Mesenchymal stem cell (in vitro differentiated cells and primary cell): ENCODE results near the gene CEND1.

Experiments used
- DNase-seq: peaks from one replicate; pipeline ENCODE4 v3.0.0-alpha.2; 2013
- H2AFZ ChIP-seq: one replicate; pipeline ENCODE4 v1.6.1; 2013; ENCODE audit warnings: low read depth, mild to moderate bottlenecking, control low read depth, inconsistent platforms, low read length, moderate library complexity
- H2AK5ac ChIP-seq: 2 replicates; pipeline ENCODE4 v1.6.1; 2013; ENCODE audit warnings: low read length, moderate library complexity, mild to moderate bottlenecking, inconsistent platforms; ENCODE audit not compliant: severe bottlenecking
- H2BK120ac ChIP-seq: one replicate; pipeline ENCODE4 v1.6.1; 2013; ENCODE audit warnings: low read depth, mild to moderate bottlenecking, inconsistent platforms, low read length, moderate library complexity
- H2BK12ac ChIP-seq, 2 experiments: one replicate each; pipeline ENCODE4 v1.6.1; 2013; ENCODE audit warnings: inconsistent platforms in 2 of 2, low read length in 2 of 2, mild to moderate bottlenecking in 2 of 2, moderate library complexity in 2 of 2, control low read depth in 1 of 2
- H2BK15ac ChIP-seq: one replicate; pipeline ENCODE4 v1.6.1; 2013; ENCODE audit warnings: mild to moderate bottlenecking, low read depth, inconsistent platforms; ENCODE audit not compliant: poor library complexity, severe bottlenecking
- H2BK5ac ChIP-seq: 2 replicates; pipeline ENCODE4 v1.6.1; 2013; ENCODE audit warnings: low read depth, mild to moderate bottlenecking, low read length, control low read depth, inconsistent platforms; ENCODE audit not compliant: poor library complexity, severe bottlenecking
- H3K14ac ChIP-seq, 2 experiments: one replicate each; pipeline ENCODE4 v1.6.1; 2013; ENCODE audit warnings: inconsistent platforms in 2 of 2, low read length in 2 of 2, control low read depth in 1 of 2, mild to moderate bottlenecking in 1 of 2, moderate library complexity in 1 of 2
- H3K18ac ChIP-seq, 2 experiments: one replicate each; pipeline ENCODE4 v1.6.1; 2013; ENCODE audit warnings: inconsistent platforms in 2 of 2, low read length in 2 of 2, control low read depth in 1 of 2, low read depth in 1 of 2, mild to moderate bottlenecking in 1 of 2
- H3K23ac ChIP-seq, 2 experiments: one replicate each; pipeline ENCODE4 v1.6.1; 2013; ENCODE audit warnings: inconsistent platforms in 2 of 2, low read length in 2 of 2, mild to moderate bottlenecking in 2 of 2, moderate library complexity in 2 of 2, control low read depth in 1 of 2
- H3K27ac ChIP-seq: 2 replicates; pipeline ENCODE4 v1.5.1; 2013; ENCODE audit warnings: mild to moderate bottlenecking, moderate library complexity, low read length, control low read depth, inconsistent platforms; ENCODE audit not compliant: poor library complexity, severe bottlenecking
- H3K27me3 ChIP-seq, 2 experiments: 2 replicates each; pipeline versions ENCODE4 v1.6.1 to v1.7.0; 2013; ENCODE audit warnings: low read length in 2 of 2, mild to moderate bottlenecking in 2 of 2, moderate library complexity in 2 of 2, control low read depth in 1 of 2, inconsistent platforms in 1 of 2; ENCODE audit not compliant: control insufficient read depth in 1 of 2, insufficient read depth in 1 of 2
- H3K36me3 ChIP-seq, 2 experiments: 2 replicates each; pipeline versions ENCODE4 v1.6.1 to v1.7.0; 2013; ENCODE audit warnings: low read length in 2 of 2, control low read depth in 1 of 2, inconsistent platforms in 1 of 2, low read depth in 1 of 2, mild to moderate bottlenecking in 1 of 2; ENCODE audit not compliant: insufficient read depth in 2 of 2, control insufficient read depth in 1 of 2
- H3K4ac ChIP-seq, 2 experiments: one replicate each; pipeline ENCODE4 v1.6.1; 2013; ENCODE audit warnings: inconsistent platforms in 2 of 2, low read length in 2 of 2, mild to moderate bottlenecking in 2 of 2, moderate library complexity in 2 of 2, control low read depth in 1 of 2, low read depth in 1 of 2
- H3K4me1 ChIP-seq: 2 replicates; pipeline ENCODE4 v1.6.1; 2013; ENCODE audit warnings: low read depth, low read length, control low read depth; ENCODE audit not compliant: control insufficient read depth, insufficient read depth
- H3K4me2 ChIP-seq: 2 replicates; pipeline ENCODE4 v1.6.1; 2013; ENCODE audit warnings: low read length, mild to moderate bottlenecking, inconsistent platforms; ENCODE audit not compliant: poor library complexity, severe bottlenecking
- H3K4me3 ChIP-seq, 2 experiments: 2 replicates each; pipeline versions ENCODE4 v1.5.1 to v1.7.0; 2013; ENCODE audit warnings: low read length in 2 of 2, mild to moderate bottlenecking in 2 of 2, control low read depth in 1 of 2, low read depth in 1 of 2; ENCODE audit not compliant: insufficient read depth in 1 of 2
- H3K79me1 ChIP-seq: replicated peaks from 2 replicates; pipeline ENCODE4 v1.6.1; 2013; ENCODE audit warnings: mild to moderate bottlenecking, control low read depth, low read length, inconsistent platforms; ENCODE audit not compliant: poor library complexity, severe bottlenecking
- H3K9ac ChIP-seq: 2 replicates; pipeline ENCODE4 v1.7.0; 2013; ENCODE audit warnings: mild to moderate bottlenecking, low read length, moderate library complexity
- H3K9me3 ChIP-seq: 2 replicates; pipeline ENCODE4 v1.7.0; 2013; ENCODE audit warnings: mild to moderate bottlenecking, low read length; ENCODE audit not compliant: control insufficient read depth
- H4K8ac ChIP-seq: one replicate; pipeline ENCODE4 v1.6.1; 2013; ENCODE audit warnings: inconsistent platforms, mild to moderate bottlenecking, low read length, moderate library complexity
- H4K91ac ChIP-seq: one replicate; pipeline ENCODE4 v1.6.1; 2013; ENCODE audit warnings: mild to moderate bottlenecking, low read length, inconsistent platforms
- WGBS: methylation state at CpG from one replicate; pipeline ENCODE4 v1.1.7; 2013; ENCODE audit warnings: mixed read lengths; 5-methylcytosine and 5-hydroxymethylcytosine counted together

Gene CEND1

GRCh38 chr11:763549-764321 is 26.2 kb downstream of the CEND1 start:
- Histone ChIP-seq H3K18ac (no peak overlapping the region), H2AK5ac (no peak overlapping the region), H3K14ac (no peak overlapping the region), H3K4ac (no peak overlapping the region), H2BK15ac (no peak overlapping the region), H3K36me3 (peaks cover 75 to 78% of the 10 kb centered on the region in 2 experiments), H3K27me3 (no peaks in the 10 kb centered on the region), H3K4me1 (peaks cover 33% of the 10 kb centered on the region), H3K27ac (no peak overlapping the region), H3K9ac (no peak overlapping the region), H2BK120ac (no peak overlapping the region), H3K9me3 (no peaks in the 10 kb centered on the region), H2AFZ (no peak overlapping the region), H3K79me1 (peaks cover 18% of the 10 kb centered on the region), H3K23ac (no peak overlapping the region), H4K8ac (peak overlapping the region; percentile 51), H2BK12ac (no peak overlapping the region), H3K4me2 (no peak overlapping the region), H2BK5ac (no peak overlapping the region), H3K4me3 (no peak overlapping the region), H4K91ac (no peak overlapping the region)
- 93% methylated on average over 22 of the region's 22 CpGs for WGBS
- no peak for DNase-seq

- Histone ChIP-seq H3K4me3 (no peak overlapping the region), H3K14ac (no peak overlapping the region), H2BK5ac (no peak overlapping the region), H3K4me1 (peaks cover 33% of the 10 kb centered on the region), H2BK120ac (no peak overlapping the region), H3K27ac (peak overlapping the region; percentile 50), H2AFZ (no peak overlapping the region), H4K91ac (no peak overlapping the region), H3K27me3 (no peaks in the 10 kb centered on the region), H4K8ac (no peak overlapping the region), H3K18ac (no peak overlapping the region), H3K4me2 (no peak overlapping the region), H3K79me1 (peaks cover 18% of the 10 kb centered on the region), H2AK5ac (no peak overlapping the region), H3K9ac (no peak overlapping the region), H3K23ac (no peak overlapping the region), H3K9me3 (no peaks in the 10 kb centered on the region), H3K4ac (no peak overlapping the region), H2BK12ac (peak overlapping the region in 1 of 2 experiments; percentile 23), H2BK15ac (no peak overlapping the region), H3K36me3 (peaks cover 76 to 80% of the 10 kb centered on the region in 2 experiments)
- WGBS: 82% methylated on average over 13 of the region's 24 CpGs
- no peak for DNase-seq
Observed at GRCh38 chr11:763073-763463, 26.8 kb downstream of the CEND1 start.

GRCh38 chr11:762421-763072 is 27.3 kb downstream of the CEND1 start:
- Histone ChIP-seq H3K9ac (peak overlapping the region; percentile 44), H3K23ac (peak overlapping the region in 1 of 2 experiments; percentile 46), H3K27me3 (no peaks in the 10 kb centered on the region), H3K4me2 (no peak overlapping the region), H4K91ac (peak overlapping the region; percentile 66), H3K4ac (no peak overlapping the region), H3K9me3 (no peaks in the 10 kb centered on the region), H2BK12ac (peak overlapping the region in 1 of 2 experiments; percentile 23), H2AK5ac (peak overlapping the region; percentile 34), H3K36me3 (peaks cover 77 to 85% of the 10 kb centered on the region in 2 experiments), H2BK15ac (no peak overlapping the region), H3K79me1 (peaks cover 20% of the 10 kb centered on the region), H3K18ac (peak overlapping the region in 1 of 2 experiments; percentile 16), H2AFZ (no peak overlapping the region), H3K27ac (peak overlapping the region; percentile 50), H2BK120ac (no peak overlapping the region), H4K8ac (peak overlapping the region; percentile 72), H2BK5ac (no peak overlapping the region), H3K4me3 (no peak overlapping the region), H3K4me1 (peaks cover 33% of the 10 kb centered on the region), H3K14ac (peak overlapping the region in 1 of 2 experiments; percentile 66)
- DNase-seq: peak; percentile 75
- 75% methylated on average over 7 of the region's 10 CpGs for WGBS

- peak overlapping the region in 1 of 2 experiments; percentile 73 for H3K23ac ChIP-seq
- H3K27ac ChIP-seq: no peak overlapping the region
- H3K14ac ChIP-seq: no peak overlapping the region
- no peak overlapping the region for H3K4me2 ChIP-seq
- H3K79me1 ChIP-seq: peaks cover 26% of the 10 kb centered on the region
- H3K27me3 ChIP-seq: no peaks in the 10 kb centered on the region
- H4K8ac ChIP-seq: no peak overlapping the region
- no peak overlapping the region for H3K18ac ChIP-seq
- 92% methylated on average over 8 of the region's 8 CpGs for WGBS
- no peak overlapping the region for H3K4me3 ChIP-seq
- H3K9me3 ChIP-seq: no peaks in the 10 kb centered on the region
- no peak overlapping the region for H2AFZ ChIP-seq
- H4K91ac ChIP-seq: no peak overlapping the region
- no peak overlapping the region for H2BK5ac ChIP-seq
- H2BK120ac ChIP-seq: no peak overlapping the region
- no peak overlapping the region for H2AK5ac ChIP-seq
- no peak overlapping the region for H3K9ac ChIP-seq
- H3K4me1 ChIP-seq: peaks cover 25% of the 10 kb centered on the region
- DNase-seq: no peak
- peaks cover 77 to 89% of the 10 kb centered on the region in 2 experiments for H3K36me3 ChIP-seq
- H2BK15ac ChIP-seq: no peak overlapping the region
- no peak overlapping the region for H3K4ac ChIP-seq
- H2BK12ac ChIP-seq: no peak overlapping the region
Observed at GRCh38 chr11:761526-762108, 28.3 kb downstream of the CEND1 start.
